A549 (cell line): ENCODE measurements around the gene UNCX.

ENCODE experiments used
- BHLHE40 ChIP-seq: IDR thresholded peaks from 2 replicates; pipeline ENCODE4 v1.6.1; 2012; ENCODE audit warnings: low read depth, low read length, inconsistent platforms
- CEBPB ChIP-seq, 2 experiments: fragments of >200 bp in 1 of 2; sonication (Bioruptor Twin) in 1 of 2; formaldehyde crosslinking in 1 of 2; IDR thresholded peaks; 2 replicates each; pipeline ENCODE4 v1.6.1; 2012 to 2016
- CTCF ChIP-seq: fragments of >200 bp; sonication (Bioruptor Twin); formaldehyde crosslinking; IDR thresholded peaks from 3 replicates; pipeline ENCODE4 v1.5.1; 2016
- KDM1A ChIP-seq: fragments of 200-600 bp; sonication (generic); IDR thresholded peaks from 2 replicates; pipeline ENCODE4 v1.6.1; 2016; ENCODE audit warnings: low read depth, mild to moderate bottlenecking
- MYC ChIP-seq: IDR thresholded peaks from 2 replicates; pipeline ENCODE4 v1.6.1; 2012; ENCODE audit warnings: mild to moderate bottlenecking, inconsistent platforms, low read length, improper control_type of control experiment, borderline replicate concordance
- RCOR1 ChIP-seq: fragments of 150-350 bp; IDR thresholded peaks from 2 replicates; pipeline ENCODE4 v1.6.1; 2014; ENCODE audit warnings: antibody characterized with exemption, low read length, low read depth

GRCh38 chr7:1246871-1247526, 14.3 kb downstream of the UNCX start:
- TF ChIP-seq CTCF (no peak), BHLHE40 (no peak), RCOR1 (no peak), CEBPB (IDR thresholded peaks at IDR 0.05) (no peak), KDM1A (no peak), MYC (no peak)
